Nasal cavity respiratory epithelium epithelial cell of viscerocranial mucosa (primary cell): ENCODE measurements around the gene LAMTOR1. TPM values are rescaled to one million over a fixed set of nuclear protein-coding genes. Genes with fewer than 3 reads are reported as not detected.

Source experiments
- total RNA-seq: library from RNA; depleted of rRNA; stranded (reverse); fragments of >200 nt; gene quantifications from 2 replicates; pipeline ENCODE4 v1.2.3, GENCODE V29; 2014

Gene LAMTOR1
- total RNA-seq: 101 and 137 TPM in 2 replicates

GRCh38 chr11:72102946-72103753, at the start of gene LAMTOR1:
Gene LAMTOR1, minus strand, starts transcription at chr11:72103297. Its CDS starts 73 bp downstream, at chr11:72103224.

GRCh38 chr11:72135473-72135872, 32.4 kb upstream of the LAMTOR1 start, which contains the start of gene FOLR3:
Gene FOLR3, plus strand, starts transcription at chr11:72135725. Its CDS starts 228 bp downstream, at chr11:72135953.

GRCh38 chr11:72112143-72112977, 9.3 kb upstream of the LAMTOR1 start, which contains the start of gene ANAPC15:
Gene ANAPC15, minus strand, starts transcription at chr11:72112695. Its CDS starts 1,419 bp downstream, at chr11:72111276.

GRCh38 chr11:72105888-72106287, 2.8 kb upstream of the LAMTOR1 start, which contains the start of gene TOMT:
Gene TOMT, plus strand, starts transcription at chr11:72105924. Its CDS starts 28 bp downstream, at chr11:72105952.

DNA sequence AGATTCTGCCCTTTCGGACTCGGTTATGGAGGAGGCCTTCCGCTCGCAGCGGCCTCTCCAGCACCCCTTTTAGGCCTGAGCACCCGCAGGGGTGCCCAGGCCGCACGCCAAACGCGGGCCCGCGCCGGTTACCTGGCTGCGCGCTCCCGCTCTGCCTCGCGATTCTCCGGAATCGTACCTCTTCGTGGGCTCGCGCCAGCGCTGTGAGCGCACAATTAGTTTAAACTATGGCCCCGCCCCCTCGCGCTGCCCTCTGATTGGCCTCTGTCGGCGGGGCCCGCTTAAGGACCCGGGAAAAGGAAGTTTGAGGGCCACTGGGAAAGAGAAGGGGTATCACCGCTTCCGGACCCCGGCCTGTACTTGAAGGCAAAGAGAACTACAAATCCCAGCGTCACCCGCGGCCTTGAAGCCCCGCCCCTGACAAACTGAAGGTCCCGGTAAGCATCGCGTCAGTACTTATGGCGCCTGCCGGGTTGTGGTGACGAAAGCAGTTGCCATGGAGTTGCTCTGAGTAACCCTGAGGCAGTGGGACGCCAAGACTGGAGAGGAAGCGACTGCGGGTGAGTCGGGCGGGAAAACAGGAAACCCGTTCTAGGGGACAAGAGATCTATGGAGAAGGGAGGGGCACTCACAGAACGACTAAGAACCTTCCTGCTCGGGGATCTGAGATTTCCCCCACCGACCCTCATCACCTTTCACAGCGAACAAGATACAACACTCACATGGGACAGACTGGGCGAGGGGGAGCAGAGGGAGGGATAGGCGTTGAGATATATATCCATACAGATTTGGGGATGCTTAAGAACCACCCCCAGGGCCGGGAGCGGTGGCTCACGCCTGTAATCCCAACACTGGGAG, 22.5 kb downstream of the LAMTOR1 start, which contains the start of the genes LRRC51 and NUMA1:
TSS of gene LRRC51 (plus strand) at position 525 of the 858 bp plus-strand sequence. CDS start 8,234 bp downstream, outside the sequence.
TSS of gene NUMA1 (minus strand) at position 217 of the 858 bp plus-strand sequence. CDS start 44,599 bp downstream, outside the sequence.

Other genes starting within 250 kb of the LAMTOR1 start
- not detected in 2 replicates for gene DEFB131B, start 224.8 kb downstream of the LAMTOR1 start, total RNA-seq
- 4.8 and 7.0 TPM in 2 replicates for gene XNDC1N, start 174.7 kb downstream of the LAMTOR1 start, total RNA-seq
- 23.6 and 43.9 TPM in 2 replicates for gene RNF121, start 174.3 kb downstream of the LAMTOR1 start, total RNA-seq
- gene IL18BP, start 104.4 kb downstream of the LAMTOR1 start, total RNA-seq: 0.68 and 3.2 TPM in 2 replicates
- 124 and 151 TPM in 2 replicates for gene NUMA1, start 22.8 kb downstream of the LAMTOR1 start, total RNA-seq
- gene LRRC51, start 22.4 kb downstream of the LAMTOR1 start, total RNA-seq: 2.7 and 3.1 TPM in 2 replicates
- not detected in 2 replicates for gene TOMT, start 2.6 kb upstream of the LAMTOR1 start, total RNA-seq
- 23.9 and 29.9 TPM in 2 replicates for gene ANAPC15, start 9.4 kb upstream of the LAMTOR1 start, total RNA-seq
- gene FOLR3, start 32.4 kb upstream of the LAMTOR1 start, total RNA-seq: 19.7 and 23.6 TPM in 2 replicates
- 4.7 TPM in 1 of 2 replicates, not detected in the other for gene FOLR1, start 88.8 kb upstream of the LAMTOR1 start, total RNA-seq
- gene FOLR2, start 113.5 kb upstream of the LAMTOR1 start, total RNA-seq: not detected in 2 replicates
- gene INPPL1, start 121.5 kb upstream of the LAMTOR1 start, total RNA-seq: 21.9 and 57.9 TPM in 2 replicates
- gene PHOX2A, start 140.9 kb upstream of the LAMTOR1 start, total RNA-seq: not detected in 2 replicates